Nephron progenitor cell (in vitro differentiated cells): ENCODE measurements around the gene SPDYE4.

Source experiments
- DNase-seq: peaks from one replicate; pipeline ENCODE4 v3.0.0; 2021
- H3K27ac Mint-ChIP-seq: 2 replicates; pipeline ENCODE4 v1.8.0; 2021; ENCODE audit warnings: mild to moderate bottlenecking, moderate library complexity, mixed read lengths
- H3K27me3 Mint-ChIP-seq: 2 replicates; pipeline ENCODE4 v1.8.0; 2021; ENCODE audit warnings: mild to moderate bottlenecking, low read depth, mixed read lengths; ENCODE audit not compliant: poor library complexity
- H3K36me3 Mint-ChIP-seq: 2 replicates; pipeline ENCODE4 v1.8.0; 2021; ENCODE audit warnings: low read depth, mixed read lengths
- H3K4me1 Mint-ChIP-seq: 2 replicates; pipeline ENCODE4 v1.8.0; 2021; ENCODE audit warnings: mixed read lengths
- H3K4me3 Mint-ChIP-seq: 2 replicates; pipeline ENCODE4 v1.8.0; 2021; ENCODE audit warnings: mild to moderate bottlenecking, moderate library complexity, mixed read lengths
- H3K9me3 Mint-ChIP-seq: 2 replicates; pipeline ENCODE4 v1.8.0; 2021; ENCODE audit warnings: mild to moderate bottlenecking, moderate library complexity, mixed read lengths
- CTCF ChIP-seq: fragments of 200-600 bp; sonication (generic); IDR thresholded peaks from 2 replicates; pipeline ENCODE4 v1.5.0; 2021; ENCODE audit warnings: antibody characterized with exemption

SPDYE4 gene

GRCh38 chr17:8734876-8735275, 23.5 kb downstream of the SPDYE4 start:
- Mint-ChIP-seq H3K4me1 (peaks cover 32% of the 10 kb centered on the region), H3K36me3 (no peaks in the 10 kb centered on the region), H3K4me3 (no peak overlapping the region), H3K27ac (no peak overlapping the region), H3K27me3 (peaks cover 12% of the 10 kb centered on the region), H3K9me3 (no peaks in the 10 kb centered on the region)
- TF ChIP-seq CTCF: no peak
- no peak for DNase-seq

GRCh38 chr17:8732406-8733085, 25.8 kb downstream of the SPDYE4 start:
- Mint-ChIP-seq H3K4me1 (peaks cover 16% of the 10 kb centered on the region), H3K27me3 (peaks cover 12% of the 10 kb centered on the region), H3K27ac (no peak overlapping the region), H3K36me3 (no peaks in the 10 kb centered on the region), H3K4me3 (no peak overlapping the region), H3K9me3 (no peaks in the 10 kb centered on the region)
- no peak for TF ChIP-seq CTCF
- DNase-seq: no peak

GRCh38 chr17:8729860-8730259, 28.5 kb downstream of the SPDYE4 start:
- no peaks in the 10 kb centered on the region for H3K9me3 Mint-ChIP-seq
- H3K27me3 Mint-ChIP-seq: peaks cover 5% of the 10 kb centered on the region
- H3K4me3 Mint-ChIP-seq: no peak overlapping the region
- DNase-seq: no peak
- no peak overlapping the region for H3K27ac Mint-ChIP-seq
- TF ChIP-seq CTCF: no peak
- H3K36me3 Mint-ChIP-seq: no peaks in the 10 kb centered on the region
- peaks cover 11% of the 10 kb centered on the region for H3K4me1 Mint-ChIP-seq

GRCh38 chr17:8729421-8729820, 28.9 kb downstream of the SPDYE4 start:
- H3K9me3 Mint-ChIP-seq: no peaks in the 10 kb centered on the region
- H3K27ac Mint-ChIP-seq: no peak overlapping the region
- no peak for TF ChIP-seq CTCF
- peaks cover 5% of the 10 kb centered on the region for H3K27me3 Mint-ChIP-seq
- H3K36me3 Mint-ChIP-seq: no peaks in the 10 kb centered on the region
- peaks cover 11% of the 10 kb centered on the region for H3K4me1 Mint-ChIP-seq
- DNase-seq: no peak
- H3K4me3 Mint-ChIP-seq: no peak overlapping the region

GRCh38 chr17:8728971-8729370, 29.4 kb downstream of the SPDYE4 start:
- no peak for TF ChIP-seq CTCF
- Mint-ChIP-seq H3K4me3 (no peak overlapping the region), H3K27ac (peak overlapping the region; percentile 39), H3K4me1 (peaks cover 11% of the 10 kb centered on the region), H3K27me3 (peaks cover 5% of the 10 kb centered on the region), H3K36me3 (no peaks in the 10 kb centered on the region), H3K9me3 (no peaks in the 10 kb centered on the region)
- DNase-seq: no peak

GRCh38 chr17:8728251-8728938, 30.0 kb downstream of the SPDYE4 start:
- Mint-ChIP-seq H3K4me3 (no peak overlapping the region), H3K9me3 (no peaks in the 10 kb centered on the region), H3K4me1 (peaks cover 11% of the 10 kb centered on the region), H3K27me3 (peaks cover 5% of the 10 kb centered on the region), H3K27ac (peak overlapping the region; percentile 39), H3K36me3 (no peaks in the 10 kb centered on the region)
- TF ChIP-seq CTCF: no peak
- DNase-seq: no peak
